NB4 (cell line): ENCODE data around the gene OVOL2.

ENCODE experiments used
- CTCF ChIP-seq: IDR thresholded peaks from one replicate; pipeline ENCODE4 v1.5.1; 2012; ENCODE audit warnings: low read depth, low read length
- POLR2A ChIP-seq: IDR thresholded peaks from 2 replicates; pipeline ENCODE4 v1.6.1; 2011; ENCODE audit warnings: mild to moderate bottlenecking; ENCODE audit not compliant: insufficient read length; ENCODE audit errors: extremely low read depth

GRCh38 chr20:18031050-18031449, 26.7 kb downstream of the OVOL2 start:
- no peak for TF ChIP-seq POLR2A
- no peak for TF ChIP-seq CTCF
